Endothelial cell of umbilical vein (primary cell): Measurements from ENCODE around the gene TMIE.

Experiments used
- CTCF ChIP-seq, 2 donors: IDR thresholded peaks; 1 replicate in 1 of 2; 2 replicates in 1 of 2; pipeline ENCODE4 v1.5.1; 2011; ENCODE audit warnings: low read length in 2 of 2, mild to moderate bottlenecking in 2 of 2, moderate library complexity in 2 of 2, control low read depth in 1 of 2, inconsistent platforms in 1 of 2, low read depth in 1 of 2; ENCODE audit not compliant: insufficient read depth in 1 of 2; ENCODE audit errors: extremely low read depth in 1 of 2
- EZH2 ChIP-seq: IDR thresholded peaks from 2 replicates; pipeline ENCODE4 v1.6.1; 2012; ENCODE audit warnings: borderline replicate concordance, low read depth, mild to moderate bottlenecking, moderate library complexity, low read length, inconsistent platforms; ENCODE audit not compliant: severe bottlenecking
- GATA2 ChIP-seq: IDR thresholded peaks from 2 replicates; pipeline ENCODE4 v1.7.0; 2011; ENCODE audit warnings: low read depth, mild to moderate bottlenecking, moderate library complexity, mixed read lengths, low read length; ENCODE audit not compliant: insufficient read length, insufficient read depth
- MAX ChIP-seq: IDR thresholded peaks from 2 replicates; pipeline ENCODE4 v1.6.1; 2011; ENCODE audit not compliant: insufficient read depth, insufficient read length
- MYC ChIP-seq: IDR thresholded peaks from one replicate; pipeline ENCODE4 v1.6.1; 2011; ENCODE audit warnings: mild to moderate bottlenecking, low read depth, low read length
- POLR2A ChIP-seq: IDR thresholded peaks from 2 replicates; pipeline ENCODE4 v1.6.1; 2012; ENCODE audit warnings: low read depth, mild to moderate bottlenecking, control low read depth, low read length
- POLR2AphosphoS5 ChIP-seq: IDR thresholded peaks from 2 replicates; pipeline ENCODE4 v1.6.1; 2012; ENCODE audit warnings: low read depth, mild to moderate bottlenecking, control low read depth, low read length, moderate library complexity; ENCODE audit not compliant: insufficient read depth

- TF ChIP-seq EZH2 (no peak), CTCF (IDR thresholded peaks at IDR 0.05; ENCODE audit: extremely low read depth in 1 of 2, insufficient read depth in 1 of 2, low read depth in 1 of 2, low read length in 2 of 2) (no peak), POLR2A (no peak), POLR2AphosphoS5 (no peak), MYC (no peak), MAX (no peak), GATA2 (no peak)
Measured at GRCh38 chr3:46702246-46703012, 1.2 kb downstream of the TMIE start.
